H1 (cell line): ENCODE data around the gene LRRC27. TPM values are rescaled to one million over a fixed set of nuclear protein-coding genes. Genes with fewer than 3 reads are reported as not detected.
A peak's percentile ranks its signal among the peaks of the same experiment; 100 is the strongest.

ENCODE experiments used
- CTCF ChIA-PET: fragments of 300-600 bp; sonication (Branson Sonifier 250); formaldehyde crosslinking; loops from one replicate; lab custom pipeline; 2021; ENCODE audit not compliant: partially characterized antibody; lab: Charles Lee
- POLR2A ChIA-PET: fragments of 300-600 bp; sonication (Branson Sonifier 250); formaldehyde crosslinking; loops from one replicate; lab custom pipeline; 2021; ENCODE audit warnings: inconsistent platforms; ENCODE audit not compliant: partially characterized antibody; lab: Charles Lee
- DNase-seq, 2 experiments: peaks; one replicate each; pipeline versions ENCODE4 v3.0.0 to v3.0.0-alpha.2; 2010 to 2022; ENCODE audit warnings: low spot score in 2 of 2, low read depth in 1 of 2, mixed read lengths in 1 of 2
- FAIRE-seq: peaks from 2 replicates; lab custom pipeline; 2011; peaks lifted over from hg19 to GRCh38; lab: Jason Lieb, UNC
- H2AFZ ChIP-seq: 2 replicates; pipeline ENCODE4 v1.8.1; 2012; ENCODE audit warnings: low read length, inconsistent platforms
- H2AK5ac ChIP-seq: 2 replicates; pipeline ENCODE4 v1.6.1; 2013; ENCODE audit warnings: low read depth, low read length
- H2BK120ac ChIP-seq: replicated peaks from 2 replicates; pipeline ENCODE3; 2013; ENCODE audit warnings: low read depth, low read length, inconsistent platforms
- H2BK12ac ChIP-seq: 2 replicates; pipeline ENCODE4 v1.6.1; 2013; ENCODE audit warnings: low read depth, low read length
- H2BK15ac ChIP-seq: 2 replicates; pipeline ENCODE4 v1.6.1; 2013; ENCODE audit warnings: low read length
- H2BK20ac ChIP-seq: 2 replicates; pipeline ENCODE4 v1.6.1; 2013; ENCODE audit warnings: low read length
- H2BK5ac ChIP-seq: 2 replicates; pipeline ENCODE4 v1.6.1; 2013; ENCODE audit warnings: low read depth, low read length
- H3K14ac ChIP-seq: 2 replicates; pipeline ENCODE4 v1.6.1; 2013; ENCODE audit warnings: inconsistent platforms; ENCODE audit not compliant: insufficient read length
- H3K18ac ChIP-seq: 2 replicates; pipeline ENCODE4 v1.6.1; 2013; ENCODE audit warnings: low read length; ENCODE audit errors: extremely low read depth
- H3K23ac ChIP-seq: 2 replicates; pipeline ENCODE4 v1.6.1; 2013; ENCODE audit warnings: inconsistent platforms; ENCODE audit not compliant: insufficient read length
- H3K23me2 ChIP-seq: 2 replicates; pipeline ENCODE4 v1.6.1; 2013; ENCODE audit warnings: low read depth, low read length
- H3K27ac ChIP-seq: 2 replicates; pipeline ENCODE4 v1.6.1; 2011; ENCODE audit warnings: low read depth, low read length, inconsistent platforms
- H3K27me3 ChIP-seq, 4 experiments: replicated peaks in 1 of 4; 1 replicate in 1 of 4; 2 replicates in 3 of 4; pipeline versions ENCODE4 v1.6.1 to v1.8.1; 2011 to 2013; ENCODE audit warnings: low read length in 3 of 4, mild to moderate bottlenecking in 3 of 4, inconsistent platforms in 2 of 4, mixed read lengths in 2 of 4, moderate library complexity in 1 of 4; ENCODE audit not compliant: control insufficient read depth in 3 of 4, insufficient read depth in 3 of 4; ENCODE audit errors: extremely low read depth in 1 of 4
- H3K36me3 ChIP-seq, 4 experiments: 2 replicates each; pipeline versions ENCODE4 v1.6.1 to v1.8.1; 2011 to 2013; ENCODE audit warnings: mild to moderate bottlenecking in 4 of 4, low read length in 3 of 4, moderate library complexity in 2 of 4, control low read depth in 1 of 4, inconsistent platforms in 1 of 4; ENCODE audit not compliant: insufficient read depth in 4 of 4, control insufficient read depth in 2 of 4
- H3K4ac ChIP-seq: replicated peaks from 2 replicates; pipeline ENCODE3; 2013; ENCODE audit warnings: low read length, low read depth, mixed read lengths, inconsistent platforms; ENCODE audit not compliant: insufficient read length
- H3K4me1 ChIP-seq, 4 experiments: replicated peaks in 1 of 4; 1 replicate in 1 of 4; 2 replicates in 3 of 4; pipeline versions ENCODE4 v1.6.1 to v1.8.1; 2011 to 2013; ENCODE audit warnings: low read length in 3 of 4, inconsistent platforms in 2 of 4, mixed read lengths in 1 of 4; ENCODE audit not compliant: insufficient read depth in 4 of 4, control insufficient read depth in 3 of 4
- H3K4me2 ChIP-seq, 2 experiments: 2 replicates each; pipeline versions ENCODE4 v1.6.1 to v1.8.1; 2011 to 2013; ENCODE audit warnings: low read depth in 2 of 2, low read length in 2 of 2, control low read depth in 1 of 2, inconsistent platforms in 1 of 2, mild to moderate bottlenecking in 1 of 2; ENCODE audit not compliant: insufficient read depth in 1 of 2
- H3K4me3 ChIP-seq, 4 experiments: fragments of 200-600, 300-600 bp in 1 of 4; sonication (generic), shearing (Covaris generic), sonication (Bioruptor Twin) in 1 of 4; 2 replicates each; pipeline versions ENCODE4 v1.5.1 to v1.8.1; 2011 to 2016; ENCODE audit warnings: low read length in 4 of 4, low read depth in 3 of 4, control low read depth in 2 of 4, inconsistent platforms in 2 of 4, mild to moderate bottlenecking in 2 of 4, mixed read lengths in 1 of 4, moderate library complexity in 1 of 4; ENCODE audit not compliant: insufficient read depth in 2 of 4; ENCODE audit errors: extremely low read depth in 1 of 4
- H3K56ac ChIP-seq: replicated peaks from 2 replicates; pipeline ENCODE3; 2013; ENCODE audit warnings: low read depth, mild to moderate bottlenecking, mixed read lengths, low read length, inconsistent platforms; ENCODE audit not compliant: insufficient read length
- H3K79me1 ChIP-seq: 2 replicates; pipeline ENCODE4 v1.6.1; 2013; ENCODE audit warnings: low read depth, low read length, control low read depth
- H3K79me2 ChIP-seq, 2 experiments: 2 replicates each; pipeline versions ENCODE4 v1.6.1 to v1.8.1; 2012 to 2013; ENCODE audit warnings: low read length in 2 of 2, mild to moderate bottlenecking in 2 of 2, inconsistent platforms in 1 of 2; ENCODE audit not compliant: insufficient read depth in 2 of 2, control insufficient read depth in 1 of 2
- H3K9ac ChIP-seq, 4 experiments: replicated peaks in 1 of 4; 1 replicate in 1 of 4; 2 replicates in 3 of 4; pipeline versions ENCODE4 v1.6.1 to v1.8.1; 2011 to 2013; ENCODE audit warnings: low read depth in 3 of 4, low read length in 3 of 4, control low read depth in 2 of 4, mild to moderate bottlenecking in 2 of 4, moderate library complexity in 2 of 4, inconsistent platforms in 1 of 4; ENCODE audit errors: extremely low read depth in 1 of 4
- H3K9me3 ChIP-seq, 2 experiments: 2 replicates each; pipeline versions ENCODE4 v1.6.1 to v1.8.1; 2012 to 2013; ENCODE audit warnings: mild to moderate bottlenecking in 2 of 2, moderate library complexity in 2 of 2, control low read depth in 1 of 2, inconsistent platforms in 1 of 2, low read depth in 1 of 2, low read length in 1 of 2, mixed read lengths in 1 of 2; ENCODE audit not compliant: insufficient read depth in 2 of 2
- H4K20me1 ChIP-seq, 2 experiments: replicated peaks in 1 of 2; 2 replicates each; pipeline versions ENCODE3 to v1.8.1; 2011 to 2013; ENCODE audit warnings: inconsistent platforms in 2 of 2, low read length in 2 of 2, mild to moderate bottlenecking in 1 of 2; ENCODE audit not compliant: insufficient read depth in 2 of 2, control insufficient read depth in 1 of 2
- H4K5ac ChIP-seq: 2 replicates; pipeline ENCODE4 v1.6.1; 2013; ENCODE audit warnings: low read length, low read depth, mixed read lengths, inconsistent platforms; ENCODE audit not compliant: insufficient read length
- H4K8ac ChIP-seq: 2 replicates; pipeline ENCODE4 v1.8.0; 2013; ENCODE audit warnings: mild to moderate bottlenecking, moderate library complexity, low read length, inconsistent platforms; ENCODE audit not compliant: insufficient read depth; ENCODE audit errors: extremely low read depth
- H4K91ac ChIP-seq: replicated peaks from 2 replicates; pipeline ENCODE3; 2013; ENCODE audit warnings: low read length, mixed read lengths, inconsistent platforms; ENCODE audit not compliant: insufficient read length
- CTCF ChIP-seq, 3 experiments: IDR thresholded peaks; 1 replicate in 2 of 3; 2 replicates in 1 of 3; pipeline versions ENCODE4 v1.5.1 to v1.6.1; 2011; ENCODE audit warnings: low read length in 3 of 3, mild to moderate bottlenecking in 3 of 3, inconsistent platforms in 2 of 3, low read depth in 1 of 3, moderate library complexity in 1 of 3; ENCODE audit not compliant: insufficient read depth in 1 of 3; ENCODE audit errors: control extremely low read depth in 1 of 3
- E2F6 ChIP-seq: IDR thresholded peaks from 2 replicates; pipeline ENCODE4 v1.6.1; 2012; ENCODE audit warnings: inconsistent platforms
- EGR1 ChIP-seq: IDR thresholded peaks from 2 replicates; pipeline ENCODE4 v1.6.1; 2011; ENCODE audit warnings: low read depth, low read length, borderline replicate concordance
- GTF2F1 ChIP-seq: IDR thresholded peaks from 2 replicates; pipeline ENCODE4 v1.6.1; 2012; ENCODE audit warnings: low read depth, low read length, improper control_type of control experiment, borderline replicate concordance
- SRF ChIP-seq: IDR thresholded peaks from 2 replicates; pipeline ENCODE4 v1.6.1; 2011; ENCODE audit warnings: mild to moderate bottlenecking, low read depth, low read length, moderate library complexity
- SUZ12 ChIP-seq: fragments of 200-600 bp; sonication (generic); IDR thresholded peaks from 2 replicates; pipeline ENCODE4 v1.6.1; 2012; ENCODE audit warnings: mild to moderate bottlenecking, inconsistent platforms, low read length, moderate library complexity, mixed read lengths
- YY1 ChIP-seq: IDR thresholded peaks from 2 replicates; pipeline ENCODE4 v1.6.1; 2011; ENCODE audit warnings: low read depth, mild to moderate bottlenecking, low read length
- ZNF274 ChIP-seq: IDR thresholded peaks from 2 replicates; pipeline ENCODE4 v1.7.0; 2012; ENCODE audit warnings: low read length, borderline replicate concordance; ENCODE audit errors: extremely low read depth
- WGBS, 2 experiments: shearing (Covaris generic) in 1 of 2; methylation state at CpG; one replicate each; pipeline versions ENCODE4 v1.1.6 to v1.1.7; 2013 to 2015; ENCODE audit warnings: low lambda C conversion rate in 2 of 2, mixed read lengths in 2 of 2, inconsistent platforms in 1 of 2, low coverage in 1 of 2, missing lambda C conversion rate in 1 of 2; ENCODE audit not compliant: insufficient replicate concordance in 2 of 2, insufficient coverage in 1 of 2, insufficient read length in 1 of 2; ENCODE audit errors: extremely low coverage in 1 of 2, missing lambda C conversion rate in 1 of 2; 5-methylcytosine and 5-hydroxymethylcytosine counted together
- polyA plus RNA-seq, 7 experiments: library from polyadenylated mRNA; depleted of rRNA in 3 of 7; stranded (reverse) in 5 of 7; unstranded in 2 of 7; fragments of >200 nt in 5 of 7; fragments of 200-250 nt in 2 of 7; gene quantifications; 1 replicate in 5 of 7; 2 replicates in 1 of 7; 4 replicates in 1 of 7; pipeline versions ENCODE4 v1.2.1 to v1.2.3, GENCODE V29; 2011 to 2013; ENCODE audit warnings: missing spikeins in 2 of 7, mixed read lengths in 2 of 7
- total RNA-seq: library from RNA; stranded (reverse); fragmentation: NEBNext Ultra II Directional; extraction: Animal tissue kit (Norgen Biotek cat#: 25700); gene quantifications from 2 replicates; pipeline ENCODE4 v1.2.1, GENCODE V29; 2021

The LRRC27 gene
- total and polyA plus RNA-seq, 2 of the 8 experiments (the other 6 are each of a cell fraction or from before 2014, with no cell fraction given), result 1.2 to 3.8 TPM

- H3K4me2 ChIP-seq, result no peak overlapping the region
- TF ChIP-seq GTF2F1 (no peak), ZNF274 (no peak), YY1 (no peak), CTCF (IDR thresholded peaks at IDR 0.05; ENCODE audit: control extremely low read depth in 1 of 3, insufficient read depth in 1 of 3, low read depth in 1 of 3, low read length in 3 of 3) (no peak), EGR1 (no peak), SUZ12 (no peak), E2F6 (no peak), SRF (no peak)
These were observed 4.2 kb downstream of the LRRC27 start for GRCh38 chr10:132336064-132336746.

More at GRCh38 chr10:132336064-132336746, 4.2 kb downstream of the LRRC27 start:
- POLR2A ChIA-PET, result interaction anchor here (0.5 to 1.5 kb wide), 2 partner anchors 42 to 181 kb away, joined by 3 read pairs; no protein-coding TSS in a partner anchor
- Histone ChIP-seq H3K9me3 (no peaks in the 10 kb centered on the region), H4K5ac (no peak overlapping the region), H3K27me3 (0 out of 7 replicates have a peak, but pooled peaks cover 0 to 3% (median 0%) of the 10 kb centered on the region in 4 experiments), H3K4me1 (peaks cover 0 to 12% (median 3%) of the 10 kb centered on the region in 4 experiments; a peak in 4 of 7 replicates), H2BK12ac (no peak overlapping the region), H4K8ac (no peak overlapping the region), H3K36me3 (no peaks in the 10 kb centered on the region), H2AK5ac (no peak overlapping the region), H3K79me2 (peaks cover 0 to 2% of the 10 kb centered on the region in 2 experiments; a peak in 3 of 4 replicates), H3K79me1 (no peaks in the 10 kb centered on the region), H2BK120ac (no peak overlapping the region), H2BK20ac (no peak overlapping the region), H4K20me1 (no peaks in the 10 kb centered on the region), H2BK15ac (peak overlapping the region; percentile 14; the same call in 1 of the 2 replicates), H3K14ac (no peak overlapping the region), H3K23ac (no peak overlapping the region), H3K9ac (no peak overlapping the region), H4K91ac (no peak overlapping the region), H3K27ac (no peak overlapping the region), H2AFZ (no peak overlapping the region), H3K4me3 (no peak overlapping the region), H3K23me2 (peaks cover 7% of the 10 kb centered on the region), H3K18ac (no peak overlapping the region), H2BK5ac (no peak overlapping the region), H3K56ac (no peak overlapping the region), H3K4ac (no peak overlapping the region)
- DNase-seq, result no peak
- CTCF ChIA-PET, result interaction anchor here (0.7 to 0.9 kb wide), 2 partner anchors 15 to 17 kb away, joined by 3 to 4 read pairs; no protein-coding TSS in a partner anchor
- WGBS, 2 experiments, result 92% methylated on average over 11 of the region's 11 CpGs; no CpG with 5 or more reads in 1 of the 2 experiments
- no peak for FAIRE-seq
